ENCODE measurements around the gene TEKT5. TPM values are rescaled to one million over a fixed set of nuclear protein-coding genes. Genes with fewer than 3 reads are reported as not detected.
"Not testable (repeated sequence)": the region's sequence is repeated elsewhere in the genome, so short reads cannot be mapped to it uniquely, and the experiment has no call there.

The TEKT5 gene
- total RNA-seq, 4 donors from 2014 or later: 0.62 TPM; not detected in 3

- Histone ChIP-seq H3K4me1 (no peaks in the 10 kb centered on the region), H3K4me3 (no peak overlapping the region), H3K27me3 (no peaks in the 10 kb centered on the region), H3K36me3 (no peaks in the 10 kb centered on the region), H3K27ac (no peak overlapping the region), H3K9me3 (no peaks in the 10 kb centered on the region)
- no peak for DNase-seq
- intact Hi-C loops (cut with DNase I; ENCODE audit: low total_unique reads): no loop called here
- TF ChIP-seq POLR2A (IDR thresholded peaks at IDR 0.05) (no peak), CTCF (IDR thresholded peaks at IDR 0.05) (no peak)
Measured at GRCh38 chr16:10681310-10682308, 13.1 kb downstream of the TEKT5 start.

- no peak for DNase-seq
Measured at GRCh38 chr16:10679921-10680320, 14.8 kb downstream of the TEKT5 start.

GRCh38 chr16:10679441-10679840, 15.3 kb downstream of the TEKT5 start:
- H3K36me3 ChIP-seq; H3K27me3 ChIP-seq; H3K4me3 ChIP-seq; H3K4me1 ChIP-seq; H3K27ac ChIP-seq; H3K9me3 ChIP-seq; DNase-seq; intact Hi-C loops (cut with DNase I; ENCODE audit: low total_unique reads): not testable (repeated sequence)

More at GRCh38 chr16:10679921-10680320, 14.8 kb downstream of the TEKT5 start:
- Histone ChIP-seq H3K36me3 (no peaks in the 10 kb centered on the region), H3K4me1 (no peaks in the 10 kb centered on the region), H3K9me3 (no peaks in the 10 kb centered on the region), H3K27ac (no peak overlapping the region), H3K27me3 (no peaks in the 10 kb centered on the region), H3K4me3 (no peak overlapping the region)
- TF ChIP-seq POLR2A (IDR thresholded peaks at IDR 0.05): no peak
- TF ChIP-seq CTCF (IDR thresholded peaks at IDR 0.05): no peak
- intact Hi-C loops (cut with DNase I; ENCODE audit: low total_unique reads): no loop called here

GRCh38 chr16:10678655-10679054, 16.1 kb downstream of the TEKT5 start:
- intact Hi-C loops (cut with DNase I; ENCODE audit: low total_unique reads): no loop called here
- no peak for DNase-seq
- no peaks in the 10 kb centered on the region for H3K9me3 ChIP-seq
- H3K4me3 ChIP-seq: no peak overlapping the region
- H3K27ac ChIP-seq: no peak overlapping the region
- no peaks in the 10 kb centered on the region for H3K27me3 ChIP-seq
- no peaks in the 10 kb centered on the region for H3K4me1 ChIP-seq
- H3K36me3 ChIP-seq: no peaks in the 10 kb centered on the region
- TF ChIP-seq POLR2A (IDR thresholded peaks at IDR 0.05) (no peak), CTCF (IDR thresholded peaks at IDR 0.05) (no peak)

GRCh38 chr16:10676284-10676683, 18.4 kb downstream of the TEKT5 start:
- H3K36me3 ChIP-seq: no peaks in the 10 kb centered on the region
- no peak for DNase-seq
- H3K27ac ChIP-seq: no peak overlapping the region
- H3K27me3 ChIP-seq: no peaks in the 10 kb centered on the region
- H3K9me3 ChIP-seq: no peaks in the 10 kb centered on the region
- intact Hi-C loops (cut with DNase I; ENCODE audit: low total_unique reads): no loop called here
- no peaks in the 10 kb centered on the region for H3K4me1 ChIP-seq
- H3K4me3 ChIP-seq: no peak overlapping the region
- no peak for TF ChIP-seq POLR2A (IDR thresholded peaks at IDR 0.05)

- no peaks in the 10 kb centered on the region for H3K27me3 ChIP-seq
- no peak for DNase-seq
- intact Hi-C loops (cut with DNase I; ENCODE audit: low total_unique reads): no loop called here
Measured at GRCh38 chr16:10675861-10676260, 18.9 kb downstream of the TEKT5 start.

More at GRCh38 chr16:10675861-10676260, 18.9 kb downstream of the TEKT5 start:
- H3K4me3 ChIP-seq: no peak overlapping the region
- H3K27ac ChIP-seq: no peak overlapping the region
- TF ChIP-seq POLR2A (IDR thresholded peaks at IDR 0.05): no peak
- no peak for TF ChIP-seq CTCF (IDR thresholded peaks at IDR 0.05)
- H3K36me3 ChIP-seq: no peaks in the 10 kb centered on the region
- no peaks in the 10 kb centered on the region for H3K4me1 ChIP-seq
- no peaks in the 10 kb centered on the region for H3K9me3 ChIP-seq

Data from uterus (tissue), 4 donors.